Kidney epithelial cell (primary cell): ENCODE results near the gene GNG3. TPM values are rescaled to one million over a fixed set of nuclear protein-coding genes. Genes with fewer than 3 reads are reported as not detected.
A peak's percentile ranks its signal among the peaks of the same experiment; 100 is the strongest.

ENCODE experiments used
- DNase-seq: peaks from one replicate; pipeline ENCODE4 v3.0.0-alpha.2; 2010; ENCODE audit warnings: low read depth
- H3K27me3 ChIP-seq: 2 replicates; pipeline ENCODE4 v1.6.0; 2011; ENCODE audit warnings: low read length; ENCODE audit not compliant: control insufficient read depth, insufficient read depth
- H3K36me3 ChIP-seq: 2 replicates; pipeline ENCODE4 v1.5.1; 2011; ENCODE audit warnings: low read length; ENCODE audit not compliant: control insufficient read depth, insufficient read depth
- H3K4me3 ChIP-seq: 2 replicates; pipeline ENCODE4 v1.5.1; 2011; ENCODE audit warnings: low read depth, mild to moderate bottlenecking, control low read depth, low read length
- total RNA-seq: library from RNA; depleted of rRNA; stranded (reverse); fragments of >200 nt; gene quantifications from 2 replicates; pipeline ENCODE4 v1.2.3, GENCODE V29; 2015
- TF ChIP-seq, protein P1 (sequence below): IDR thresholded peaks from 2 replicates; pipeline ENCODE4 v1.5.1; 2011; ENCODE audit warnings: mild to moderate bottlenecking, moderate library complexity, low read length, control low read depth, inconsistent platforms; ENCODE audit not compliant: insufficient read depth, poor library complexity, severe bottlenecking

GNG3 gene
- total RNA-seq, 1 donor from 2014 or later: not detected

DNA sequence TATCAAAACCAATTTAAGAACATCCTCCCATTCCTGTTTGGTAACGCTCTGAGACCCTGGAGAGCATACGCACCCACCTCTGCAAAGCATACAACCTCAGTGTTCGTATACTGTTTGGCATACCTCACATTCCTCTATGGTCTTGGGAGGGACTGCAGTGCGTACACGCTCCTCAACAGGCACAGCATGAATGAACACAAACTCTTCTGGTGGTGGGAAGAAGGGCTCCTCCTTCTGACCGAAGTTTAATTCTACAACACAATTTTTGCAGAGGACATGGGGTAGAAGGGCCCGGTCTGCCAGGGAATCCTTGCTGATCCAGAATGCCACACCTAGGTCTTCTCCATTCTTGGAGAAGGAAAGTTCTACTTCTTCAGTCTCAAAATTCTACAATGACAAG lies 14.5 kb downstream of the GNG3 start:
- Histone ChIP-seq H3K4me3 (no peak overlapping the region), H3K36me3 (peaks cover 3% of the 10 kb centered on the region), H3K27me3 (no peaks in the 10 kb centered on the region)
- DNase-seq: no peak
- TF ChIP-seq, protein P1, sequence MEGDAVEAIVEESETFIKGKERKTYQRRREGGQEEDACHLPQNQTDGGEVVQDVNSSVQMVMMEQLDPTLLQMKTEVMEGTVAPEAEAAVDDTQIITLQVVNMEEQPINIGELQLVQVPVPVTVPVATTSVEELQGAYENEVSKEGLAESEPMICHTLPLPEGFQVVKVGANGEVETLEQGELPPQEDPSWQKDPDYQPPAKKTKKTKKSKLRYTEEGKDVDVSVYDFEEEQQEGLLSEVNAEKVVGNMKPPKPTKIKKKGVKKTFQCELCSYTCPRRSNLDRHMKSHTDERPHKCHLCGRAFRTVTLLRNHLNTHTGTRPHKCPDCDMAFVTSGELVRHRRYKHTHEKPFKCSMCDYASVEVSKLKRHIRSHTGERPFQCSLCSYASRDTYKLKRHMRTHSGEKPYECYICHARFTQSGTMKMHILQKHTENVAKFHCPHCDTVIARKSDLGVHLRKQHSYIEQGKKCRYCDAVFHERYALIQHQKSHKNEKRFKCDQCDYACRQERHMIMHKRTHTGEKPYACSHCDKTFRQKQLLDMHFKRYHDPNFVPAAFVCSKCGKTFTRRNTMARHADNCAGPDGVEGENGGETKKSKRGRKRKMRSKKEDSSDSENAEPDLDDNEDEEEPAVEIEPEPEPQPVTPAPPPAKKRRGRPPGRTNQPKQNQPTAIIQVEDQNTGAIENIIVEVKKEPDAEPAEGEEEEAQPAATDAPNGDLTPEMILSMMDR: no peak

DNA sequence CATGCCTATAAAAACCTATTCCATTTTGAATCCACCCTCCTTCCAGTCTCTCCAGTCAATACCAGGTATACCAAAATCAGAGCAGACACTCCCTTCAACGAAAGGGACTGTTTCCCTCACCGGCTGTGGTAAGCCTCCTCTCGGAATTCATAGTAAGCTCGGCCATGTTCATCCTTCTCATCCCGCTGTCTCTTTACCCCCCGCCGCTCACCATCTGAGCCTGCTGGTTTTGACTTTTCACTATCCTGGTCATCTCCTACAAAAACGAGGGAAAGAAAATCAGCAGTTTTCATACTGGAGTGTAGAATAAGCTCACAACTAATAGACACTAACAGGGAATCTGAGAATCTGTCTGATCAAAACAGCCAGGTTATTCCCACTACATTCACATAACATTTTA lies 16.7 kb downstream of the GNG3 start:
- DNase-seq: no peak
- Histone ChIP-seq H3K36me3 (peaks cover 2% of the 10 kb centered on the region), H3K4me3 (peak overlapping the region; percentile 96), H3K27me3 (no peaks in the 10 kb centered on the region)
- TF ChIP-seq, protein P1: no peak

DNA sequence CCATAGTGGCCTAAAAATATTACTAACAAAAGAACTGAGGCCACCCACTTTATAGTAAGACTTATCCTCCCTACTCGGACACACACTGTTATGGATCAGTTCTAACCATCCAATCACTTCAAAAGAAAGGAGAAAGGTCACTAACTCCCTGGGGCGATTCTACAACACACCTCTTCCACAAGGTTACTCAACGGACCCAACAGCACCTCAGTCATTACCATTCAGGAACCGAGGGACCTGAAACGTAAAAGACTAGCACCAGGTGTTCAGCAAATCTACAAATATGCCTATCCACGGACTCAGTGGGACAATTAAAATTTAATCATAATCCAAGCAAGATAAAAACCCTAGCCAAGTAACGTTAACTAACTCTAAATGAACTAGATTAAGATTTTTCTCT lies 18.2 kb downstream of the GNG3 start:
- Histone ChIP-seq H3K27me3 (no peaks in the 10 kb centered on the region), H3K36me3 (peaks cover 2% of the 10 kb centered on the region), H3K4me3 (peak overlapping the region; percentile 96)
- DNase-seq: no peak
- TF ChIP-seq, protein P1: no peak

DNA sequence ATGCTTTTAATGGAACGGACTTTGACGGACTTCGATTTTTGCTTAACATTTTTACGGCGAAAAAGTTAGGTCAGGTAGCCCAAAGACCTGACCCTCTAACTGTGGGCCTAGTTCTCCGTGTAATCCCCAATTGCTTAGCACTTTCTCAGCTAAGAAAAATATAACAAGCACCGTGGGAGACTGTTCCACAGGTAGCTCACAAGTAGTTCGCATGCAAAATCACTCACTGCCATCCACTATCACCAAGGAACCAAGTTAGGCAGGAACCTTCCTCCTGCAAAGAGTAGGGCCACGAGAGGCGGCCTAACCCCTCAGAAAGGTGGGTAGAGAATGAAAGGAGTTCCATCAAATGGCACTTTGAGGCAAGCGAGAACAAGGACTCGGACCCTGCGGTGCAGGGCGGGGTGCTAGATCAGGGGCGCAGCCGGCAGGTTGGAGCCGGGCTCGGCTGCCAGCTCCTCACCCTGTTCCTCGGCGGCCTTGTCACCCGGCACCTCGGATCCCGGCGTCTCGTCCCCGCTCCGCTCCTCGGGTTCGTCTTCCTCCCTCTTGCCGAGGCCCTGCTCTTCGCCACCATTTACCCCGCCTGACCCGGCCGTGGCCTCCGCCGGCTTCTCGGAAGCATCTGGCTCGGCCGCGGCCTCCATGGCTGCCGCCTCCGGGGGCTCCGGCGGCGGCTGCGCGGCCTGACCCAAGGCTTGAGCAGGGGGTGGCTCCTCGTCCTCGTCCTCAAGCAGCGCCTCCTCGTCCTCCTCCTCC lies 18.9 kb downstream of the GNG3 start:
- H3K36me3 ChIP-seq: peaks cover 2% of the 10 kb centered on the region
- DNase-seq: no peak
- peak overlapping the region; percentile 96 for H3K4me3 ChIP-seq
- no peaks in the 10 kb centered on the region for H3K27me3 ChIP-seq
- TF ChIP-seq, protein P1: no peak

DNA sequence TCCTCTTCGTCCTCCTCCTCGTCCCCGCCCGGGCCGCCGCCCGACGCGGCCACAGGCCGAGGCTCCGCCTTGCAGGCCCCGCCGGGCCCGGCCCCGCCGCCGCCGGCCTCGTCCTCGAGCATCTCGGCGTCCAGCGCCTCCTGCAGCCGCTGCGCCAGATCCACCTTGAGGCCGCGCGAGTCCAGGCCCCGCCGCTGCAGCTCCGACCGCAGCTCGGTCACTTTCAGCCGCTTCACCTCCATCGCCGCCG lies 19.4 kb downstream of the GNG3 start:
- Histone ChIP-seq H3K4me3 (peak overlapping the region; percentile 96), H3K36me3 (peaks cover 2% of the 10 kb centered on the region), H3K27me3 (no peaks in the 10 kb centered on the region)
- DNase-seq: no peak
- TF ChIP-seq, protein P1: no peak
